HG02884 (cell line): ENCODE measurements around the gene MGMT.

Source experiments
- ATAC-seq: cut with Tn5 transposase; IDR thresholded peaks from one replicate; pipeline ENCODE4 v1.9.1; 2021; ENCODE audit warnings: mild to moderate bottlenecking, moderate library complexity; ENCODE audit not compliant: unreplicated experiment

The MGMT gene

GRCh38 chr10:129677377-129677927 lies 210.4 kb downstream of the MGMT start:
- ATAC-seq: no peak

DNA sequence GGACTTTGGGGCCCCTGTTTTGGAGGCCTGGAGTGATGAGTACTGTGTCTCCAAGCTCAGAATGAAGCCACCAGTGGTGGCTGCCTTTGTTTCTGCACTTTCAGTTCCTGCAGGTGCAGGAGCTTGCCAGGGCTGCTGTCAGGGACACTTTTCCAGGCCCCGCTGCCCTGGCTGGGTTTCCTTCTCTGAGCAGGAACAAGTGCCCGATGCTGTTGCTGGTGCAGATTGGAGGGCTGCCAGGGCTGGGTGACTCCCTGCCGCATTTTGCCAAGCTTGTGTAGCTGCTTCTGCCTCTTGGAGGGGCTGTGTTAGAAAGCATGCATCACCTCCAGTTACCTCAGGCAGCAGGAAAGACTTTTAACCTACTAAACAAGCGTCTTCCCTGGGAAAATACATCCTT lies 211.1 kb downstream of the MGMT start:
- ATAC-seq: no peak

DNA sequence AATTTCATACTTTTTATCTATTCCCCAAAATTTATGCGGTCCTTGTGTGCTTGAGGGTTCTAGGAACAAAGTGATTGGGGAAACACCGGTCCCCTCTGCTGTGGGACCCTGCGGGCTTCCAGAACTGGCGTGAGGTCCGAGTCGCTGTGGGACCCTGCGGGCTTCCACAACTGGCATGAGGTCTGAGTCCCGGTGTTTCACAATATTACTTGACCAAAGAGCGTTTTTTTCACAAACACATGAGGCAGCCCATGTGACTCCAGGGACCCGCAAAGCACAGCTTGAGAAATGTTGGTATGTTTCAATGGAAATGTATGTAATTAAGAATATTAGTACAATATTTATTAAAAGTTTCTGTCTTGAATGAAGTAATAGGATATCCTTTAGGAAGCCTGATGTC lies 212.2 kb downstream of the MGMT start:
- no peak for ATAC-seq

GRCh38 chr10:129680661-129681344 lies 213.8 kb downstream of the MGMT start:
- no peak for ATAC-seq

- no peak for ATAC-seq
Observed at GRCh38 chr10:129681856-129682255, 214.8 kb downstream of the MGMT start.

DNA sequence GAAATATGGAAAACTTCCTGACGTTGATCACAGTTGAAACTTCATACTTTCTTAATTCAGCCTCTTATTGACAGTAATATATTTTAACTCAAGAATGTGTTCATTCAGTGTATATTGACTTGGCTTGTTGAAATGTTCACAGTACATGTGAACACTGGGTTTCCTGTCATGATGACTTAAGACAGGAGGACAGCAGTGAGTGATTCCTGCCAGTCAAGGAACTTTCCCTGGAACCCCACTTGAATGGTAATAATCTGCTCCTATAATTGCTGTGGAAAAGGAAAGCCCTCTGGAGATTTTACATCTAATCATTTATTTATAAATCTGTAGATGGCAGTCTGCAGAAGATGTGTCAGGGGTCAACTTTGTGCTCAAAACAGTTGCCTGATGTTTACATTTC lies 216.5 kb downstream of the MGMT start:
- ATAC-seq: no peak

GRCh38 chr10:129683920-129684319 lies 216.9 kb downstream of the MGMT start:
- ATAC-seq: no peak

- no peak for ATAC-seq
Observed at GRCh38 chr10:129685271-129685670, 218.2 kb downstream of the MGMT start.

DNA sequence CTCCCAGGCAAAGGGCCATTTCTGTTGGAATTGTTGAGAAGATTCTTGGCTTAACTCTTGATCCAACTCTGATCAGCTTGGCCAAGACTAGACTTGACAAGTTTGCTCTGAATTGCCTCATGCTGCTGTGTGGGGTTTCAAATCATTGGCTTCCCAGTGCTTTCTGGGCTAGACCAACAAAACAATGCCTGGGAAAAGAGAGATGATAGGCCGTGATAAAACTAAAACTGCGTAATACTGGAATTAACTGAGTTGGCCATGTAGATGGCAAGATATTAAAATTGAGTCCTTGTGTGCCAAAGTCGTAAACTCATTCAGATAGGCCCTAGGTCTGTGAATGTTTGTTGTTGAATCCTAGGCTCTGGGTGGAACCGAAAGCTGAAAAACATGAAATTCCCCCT lies 222.6 kb downstream of the MGMT start:
- no peak for ATAC-seq

- no peak for ATAC-seq
Observed at GRCh38 chr10:129690248-129691070, 223.4 kb downstream of the MGMT start.

DNA sequence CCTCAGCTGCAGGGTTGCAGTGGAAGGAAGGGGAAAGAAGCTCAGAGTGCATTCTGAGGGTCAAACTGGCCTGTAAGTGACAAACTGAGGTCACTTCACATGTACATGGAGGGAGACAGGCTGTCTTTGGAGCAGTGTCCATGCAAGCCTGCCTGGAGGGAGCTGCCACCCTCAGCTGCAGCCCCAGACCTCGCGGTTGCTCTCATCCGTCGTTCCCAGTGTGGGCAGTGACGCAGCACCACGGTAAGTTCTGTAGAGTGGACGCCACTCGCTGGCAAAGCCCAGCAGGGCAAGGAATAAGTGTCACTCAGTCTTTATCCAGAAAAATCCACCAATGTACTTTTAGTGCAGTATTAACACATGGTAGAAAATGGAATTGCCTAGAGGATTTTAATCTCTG lies 225.7 kb downstream of the MGMT start:
- ATAC-seq: no peak

- no peak for ATAC-seq
Observed at GRCh38 chr10:129693382-129693781, 226.3 kb downstream of the MGMT start.

- ATAC-seq: no peak
Observed at GRCh38 chr10:129694184-129694583, 227.1 kb downstream of the MGMT start.

GRCh38 chr10:129694691-129695243 lies 227.7 kb downstream of the MGMT start:
- no peak for ATAC-seq

DNA sequence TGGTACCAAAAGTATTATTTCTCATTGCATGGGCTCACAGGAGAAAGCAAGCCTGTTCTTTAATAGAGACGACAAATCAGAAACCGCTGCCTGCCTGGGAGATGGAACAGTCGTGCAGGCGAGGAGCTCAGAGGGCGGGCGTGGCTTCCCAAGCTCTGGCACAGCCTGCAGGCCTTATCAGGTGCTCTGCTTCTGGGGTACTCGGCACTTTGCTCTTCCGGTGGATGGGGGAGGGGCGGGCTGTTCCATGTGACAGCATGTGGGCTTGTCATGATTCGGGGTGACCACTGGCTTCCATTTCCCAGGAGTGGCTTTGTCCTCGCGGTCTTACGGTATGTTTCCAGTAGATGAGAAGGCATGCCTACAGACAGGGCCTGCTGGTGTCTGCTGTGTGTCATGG lies 228.6 kb downstream of the MGMT start:
- ATAC-seq: no peak

GRCh38 chr10:129696636-129697035 lies 229.6 kb downstream of the MGMT start:
- no peak for ATAC-seq

GRCh38 chr10:129697463-129698247 lies 230.6 kb downstream of the MGMT start:
- ATAC-seq: no peak

DNA sequence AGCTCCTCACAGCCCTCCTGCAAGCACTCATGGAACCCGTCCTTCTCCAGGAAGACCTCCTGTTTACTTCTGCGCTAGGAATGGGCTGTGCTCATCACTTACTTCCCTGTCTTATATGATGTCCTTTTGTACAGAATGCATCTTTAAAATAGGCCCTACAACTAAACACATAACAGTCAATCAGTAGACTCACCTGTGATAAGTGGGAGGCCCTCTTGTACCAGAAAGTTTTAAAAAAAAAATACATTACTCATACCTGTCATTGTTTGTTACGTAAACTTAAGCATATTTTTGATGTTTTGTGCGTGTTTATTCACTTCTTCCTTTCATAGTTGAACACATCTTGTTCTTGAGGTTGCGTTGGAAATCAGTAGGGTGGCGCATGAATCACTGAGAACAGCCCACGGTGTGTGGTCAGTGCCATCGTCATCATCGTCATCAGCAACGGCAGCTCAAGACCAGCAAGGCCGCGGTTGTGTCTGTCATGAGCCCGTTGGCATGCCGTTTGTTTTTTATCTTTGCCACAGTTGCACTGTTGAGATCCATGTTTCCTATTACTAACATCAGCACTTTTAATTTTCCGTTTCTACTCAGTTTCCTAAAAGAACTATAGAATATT lies 232.8 kb downstream of the MGMT start:
- no peak for ATAC-seq

DNA sequence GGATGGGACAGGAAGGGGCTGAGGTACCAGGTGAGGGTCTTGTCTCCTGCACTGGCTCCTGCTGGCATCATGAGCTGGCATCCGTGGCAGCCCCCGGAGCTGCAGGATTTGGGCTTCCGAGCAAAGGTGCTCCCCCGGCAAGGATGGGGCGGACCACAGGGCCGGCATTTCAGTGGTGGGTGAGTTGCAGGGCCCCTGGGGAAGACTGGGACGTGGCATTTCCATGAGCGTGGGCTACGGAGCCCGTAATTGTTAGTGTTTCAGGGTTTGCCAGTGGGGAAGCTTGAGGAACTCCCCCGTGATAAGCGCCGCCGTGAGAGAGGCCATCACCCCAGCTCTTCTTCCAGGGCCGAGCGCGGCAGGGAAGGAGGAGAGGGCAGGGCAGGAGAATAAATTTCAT lies 235.6 kb downstream of the MGMT start:
- no peak for ATAC-seq

DNA sequence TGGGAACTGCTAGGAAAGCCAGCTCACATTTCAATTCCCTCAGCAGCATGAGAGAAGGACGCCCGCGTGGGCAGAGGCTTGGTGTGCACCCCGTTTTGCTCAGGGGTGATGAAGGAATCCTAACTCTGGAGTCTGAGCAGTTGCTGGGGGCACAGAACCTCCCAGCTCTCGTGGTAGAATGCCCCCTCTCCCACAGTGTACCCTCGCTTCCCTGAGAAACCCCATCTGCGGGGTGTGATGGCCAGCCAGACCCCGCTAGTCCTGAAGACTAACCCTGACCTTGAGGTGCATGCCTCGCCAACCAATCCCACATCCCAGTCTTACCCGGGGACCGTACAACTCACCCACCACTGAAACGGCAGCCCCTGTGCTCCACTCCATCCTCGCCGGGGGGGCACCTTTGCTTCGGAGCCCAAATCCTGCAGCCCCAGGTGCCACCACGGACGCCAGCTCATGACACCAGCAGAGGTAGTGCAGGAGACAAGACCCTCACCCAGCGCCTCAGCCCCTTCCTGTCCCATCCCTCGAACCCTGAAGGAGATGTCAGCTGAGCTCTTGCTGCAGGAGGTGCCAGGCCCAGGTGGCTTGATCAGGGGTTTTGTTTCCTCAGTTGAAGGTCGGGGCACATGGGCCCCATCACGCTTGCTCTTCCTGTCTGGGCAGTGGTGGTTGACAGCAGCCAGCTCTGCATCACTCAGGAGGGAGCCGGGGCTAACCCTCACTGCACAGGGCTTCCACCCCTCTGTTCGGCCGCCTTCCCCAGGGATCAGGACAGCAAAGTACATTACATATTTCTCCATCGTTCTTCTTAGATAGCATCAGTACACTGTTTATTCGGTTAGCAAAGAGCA lies 236.5 kb downstream of the MGMT start:
- no peak for ATAC-seq
